ENCODE results near the gene PLAGL1. TPM values are rescaled to one million over a fixed set of nuclear protein-coding genes. Genes with fewer than 3 reads are reported as not detected.

The PLAGL1 gene
- total RNA-seq, 1 donor from 2014 or later, result 83.1 TPM

DNA sequence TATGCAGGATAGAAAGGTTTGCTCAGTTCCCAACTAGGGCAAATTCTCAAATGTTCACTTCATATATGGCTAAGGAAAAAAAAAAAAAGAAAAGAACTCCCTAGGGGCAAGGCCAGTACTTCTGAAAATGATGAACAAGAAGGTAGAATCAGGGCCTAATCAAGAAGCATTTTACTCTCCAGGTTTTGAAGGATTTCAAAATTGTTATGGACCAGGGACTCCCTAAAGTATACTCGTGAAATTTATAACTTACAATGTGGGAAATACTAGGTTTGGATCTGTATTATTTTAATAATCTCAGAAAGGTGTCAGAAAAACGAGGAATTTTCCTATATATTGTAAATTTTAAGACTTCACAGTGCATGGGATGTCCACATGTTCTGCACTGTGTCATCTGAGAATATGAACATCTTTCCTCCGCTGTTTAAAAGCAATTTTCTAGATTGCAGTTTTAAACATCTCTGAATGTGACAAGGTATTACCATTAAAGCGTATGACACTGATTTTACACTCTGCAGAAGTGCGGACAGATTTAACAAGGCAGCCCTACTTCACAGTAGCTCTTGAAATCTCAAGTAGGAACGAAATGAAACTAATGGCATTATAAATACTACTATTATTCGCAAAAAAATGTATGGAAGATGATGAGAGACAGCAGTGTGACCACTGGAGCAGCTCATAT is 14.0 kb downstream of the PLAGL1 start:
- H3K27me3 Mint-ChIP-seq (ENCODE audit: low read depth), result peaks cover 2% of the 10 kb centered on the region
- H3K4me3 Mint-ChIP-seq (ENCODE audit: unreplicated experiment), result no peak overlapping the region
- no peaks in the 10 kb centered on the region for H3K4me1 Mint-ChIP-seq (ENCODE audit: low read depth)
- peaks cover 7% of the 10 kb centered on the region for H3K9me3 Mint-ChIP-seq (ENCODE audit: low read depth)
- DNase-seq (ENCODE audit: low spot score), result no peak
- no peak for TF ChIP-seq CTCF (IDR thresholded peaks at IDR 0.05)
- H3K27ac Mint-ChIP-seq (ENCODE audit: unreplicated experiment), result no peak overlapping the region
- H3K36me3 Mint-ChIP-seq (ENCODE audit: low read depth), result peaks cover 7% of the 10 kb centered on the region

GRCh38 chr6:143992285-143992684 is 15.8 kb downstream of the PLAGL1 start:
- no peaks in the 10 kb centered on the region for H3K4me1 Mint-ChIP-seq (ENCODE audit: low read depth)
- H3K4me3 Mint-ChIP-seq (ENCODE audit: unreplicated experiment), result no peak overlapping the region
- H3K36me3 Mint-ChIP-seq (ENCODE audit: low read depth), result peaks cover 7% of the 10 kb centered on the region
- peaks cover 2% of the 10 kb centered on the region for H3K27me3 Mint-ChIP-seq (ENCODE audit: low read depth)
- no peak for DNase-seq (ENCODE audit: low spot score)
- peaks cover 11% of the 10 kb centered on the region for H3K9me3 Mint-ChIP-seq (ENCODE audit: low read depth)
- H3K27ac Mint-ChIP-seq (ENCODE audit: unreplicated experiment), result no peak overlapping the region
- TF ChIP-seq CTCF (IDR thresholded peaks at IDR 0.05), result no peak

GRCh38 chr6:143986463-143987065 is 21.5 kb downstream of the PLAGL1 start:
- no peak for DNase-seq (ENCODE audit: low spot score)
- Mint-ChIP-seq H3K9me3 (ENCODE audit: low read depth) (peaks cover 4% of the 10 kb centered on the region), H3K4me1 (ENCODE audit: low read depth) (peaks cover 4% of the 10 kb centered on the region), H3K27me3 (ENCODE audit: low read depth) (peaks cover 2% of the 10 kb centered on the region), H3K27ac (ENCODE audit: unreplicated experiment) (no peak overlapping the region), H3K4me3 (ENCODE audit: unreplicated experiment) (no peak overlapping the region), H3K36me3 (ENCODE audit: low read depth) (peaks cover 2% of the 10 kb centered on the region)
- TF ChIP-seq CTCF (IDR thresholded peaks at IDR 0.05), result no peak

GRCh38 chr6:143984666-143985065 is 23.4 kb downstream of the PLAGL1 start:
- Mint-ChIP-seq H3K4me1 (ENCODE audit: low read depth) (peaks cover 4% of the 10 kb centered on the region), H3K4me3 (ENCODE audit: unreplicated experiment) (no peak overlapping the region), H3K9me3 (ENCODE audit: low read depth) (peaks cover 4% of the 10 kb centered on the region), H3K27me3 (ENCODE audit: low read depth) (no peaks in the 10 kb centered on the region), H3K27ac (ENCODE audit: unreplicated experiment) (no peak overlapping the region), H3K36me3 (ENCODE audit: low read depth) (no peaks in the 10 kb centered on the region)
- DNase-seq (ENCODE audit: low spot score), result no peak
- TF ChIP-seq CTCF (IDR thresholded peaks at IDR 0.05), result no peak

- H3K9me3 Mint-ChIP-seq (ENCODE audit: low read depth), result no peaks in the 10 kb centered on the region
- peaks cover 4% of the 10 kb centered on the region for H3K4me1 Mint-ChIP-seq (ENCODE audit: low read depth)
- DNase-seq (ENCODE audit: low spot score), result no peak
- H3K27me3 Mint-ChIP-seq (ENCODE audit: low read depth), result no peaks in the 10 kb centered on the region
- TF ChIP-seq CTCF (IDR thresholded peaks at IDR 0.05), result no peak
- no peak overlapping the region for H3K27ac Mint-ChIP-seq (ENCODE audit: unreplicated experiment)
- H3K36me3 Mint-ChIP-seq (ENCODE audit: low read depth), result no peaks in the 10 kb centered on the region
- no peak overlapping the region for H3K4me3 Mint-ChIP-seq (ENCODE audit: unreplicated experiment)
Observed at GRCh38 chr6:143982968-143983367, 25.1 kb downstream of the PLAGL1 start.
